ENCODE data around the gene POLR2I.

DNA sequence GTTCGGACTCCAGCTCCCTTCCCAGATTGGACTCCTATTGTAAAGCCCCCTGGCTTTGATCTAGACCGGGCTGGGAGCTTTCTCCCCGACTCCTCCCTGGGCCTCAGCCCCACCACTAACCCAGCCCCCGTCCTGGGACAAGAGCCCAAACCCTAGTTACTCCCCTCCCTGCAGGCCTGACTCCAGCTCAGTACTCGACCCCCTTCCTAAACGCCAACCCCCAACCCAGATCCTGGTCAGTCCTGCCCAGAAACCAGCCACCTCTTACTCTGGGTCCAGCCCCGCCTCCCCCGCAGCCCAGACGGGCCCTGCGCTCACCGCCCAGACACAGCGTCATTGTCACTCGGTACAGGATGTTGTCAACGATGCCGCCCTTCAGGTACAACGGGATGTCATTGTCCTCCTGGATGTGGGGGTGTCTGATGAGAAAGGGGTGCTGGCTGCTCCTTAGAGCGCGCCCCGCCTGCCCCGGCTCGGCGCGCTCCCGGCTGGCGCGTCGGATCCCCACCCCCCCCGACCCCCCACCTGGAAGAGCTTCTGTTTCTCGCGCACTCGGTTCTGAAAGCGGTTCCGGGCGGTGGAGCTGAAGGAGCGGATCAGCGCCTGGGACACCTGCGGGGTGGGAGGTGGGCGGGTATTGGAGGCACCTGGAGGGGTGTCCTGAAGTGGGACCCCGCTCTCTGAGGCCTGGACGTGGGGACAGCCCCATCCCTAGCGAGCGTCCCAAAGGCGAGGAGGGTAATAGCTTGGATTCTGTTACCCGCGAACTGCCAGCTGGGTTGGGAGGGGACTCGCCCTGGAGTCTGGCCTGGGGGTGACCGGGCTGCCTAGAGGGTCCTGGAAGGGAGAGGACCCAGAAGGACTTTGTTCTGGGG is 36.7 kb upstream of the POLR2I start:
- TF ChIP-seq EZH2 (IDR thresholded peaks at IDR 0.05; ENCODE audit: borderline replicate concordance, low read depth, low read length, poor library complexity, severe bottlenecking), result no peak
- TF ChIP-seq, protein P1, sequence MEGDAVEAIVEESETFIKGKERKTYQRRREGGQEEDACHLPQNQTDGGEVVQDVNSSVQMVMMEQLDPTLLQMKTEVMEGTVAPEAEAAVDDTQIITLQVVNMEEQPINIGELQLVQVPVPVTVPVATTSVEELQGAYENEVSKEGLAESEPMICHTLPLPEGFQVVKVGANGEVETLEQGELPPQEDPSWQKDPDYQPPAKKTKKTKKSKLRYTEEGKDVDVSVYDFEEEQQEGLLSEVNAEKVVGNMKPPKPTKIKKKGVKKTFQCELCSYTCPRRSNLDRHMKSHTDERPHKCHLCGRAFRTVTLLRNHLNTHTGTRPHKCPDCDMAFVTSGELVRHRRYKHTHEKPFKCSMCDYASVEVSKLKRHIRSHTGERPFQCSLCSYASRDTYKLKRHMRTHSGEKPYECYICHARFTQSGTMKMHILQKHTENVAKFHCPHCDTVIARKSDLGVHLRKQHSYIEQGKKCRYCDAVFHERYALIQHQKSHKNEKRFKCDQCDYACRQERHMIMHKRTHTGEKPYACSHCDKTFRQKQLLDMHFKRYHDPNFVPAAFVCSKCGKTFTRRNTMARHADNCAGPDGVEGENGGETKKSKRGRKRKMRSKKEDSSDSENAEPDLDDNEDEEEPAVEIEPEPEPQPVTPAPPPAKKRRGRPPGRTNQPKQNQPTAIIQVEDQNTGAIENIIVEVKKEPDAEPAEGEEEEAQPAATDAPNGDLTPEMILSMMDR (conservative IDR thresholded peaks at IDR 0.05; ENCODE audit: low read depth, low read length), result no peak
